NCI-H2227 treated with DMSO at 0.1 percent for 48 hours (cell line): ENCODE measurements around the gene ADORA2B.

Experiments
- DNase-seq: peaks from one replicate; lab custom pipeline; 2025; lab: John Stamatoyannopoulos, UW

The ADORA2B gene

DNA sequence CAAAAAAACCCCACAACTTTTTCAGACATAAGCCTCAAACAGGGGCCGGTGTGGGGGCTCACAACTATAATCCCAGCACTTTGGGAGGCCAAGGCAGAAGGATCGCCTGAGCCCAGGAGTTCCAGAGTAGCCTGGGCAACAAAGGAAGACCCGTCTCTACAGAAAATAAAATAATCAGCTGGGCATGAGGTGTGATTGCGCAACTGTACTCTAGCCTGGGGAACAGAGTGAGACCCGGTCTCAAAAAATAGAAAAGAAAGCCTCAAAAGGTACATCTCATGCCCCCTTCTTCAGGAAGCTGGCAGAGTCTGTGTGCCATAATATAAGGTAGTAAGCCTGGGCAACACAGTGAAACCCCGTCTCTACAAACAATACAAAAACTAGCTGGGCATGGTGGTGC, 51.4 kb downstream of the ADORA2B start:
- no peak for DNase-seq

DNA sequence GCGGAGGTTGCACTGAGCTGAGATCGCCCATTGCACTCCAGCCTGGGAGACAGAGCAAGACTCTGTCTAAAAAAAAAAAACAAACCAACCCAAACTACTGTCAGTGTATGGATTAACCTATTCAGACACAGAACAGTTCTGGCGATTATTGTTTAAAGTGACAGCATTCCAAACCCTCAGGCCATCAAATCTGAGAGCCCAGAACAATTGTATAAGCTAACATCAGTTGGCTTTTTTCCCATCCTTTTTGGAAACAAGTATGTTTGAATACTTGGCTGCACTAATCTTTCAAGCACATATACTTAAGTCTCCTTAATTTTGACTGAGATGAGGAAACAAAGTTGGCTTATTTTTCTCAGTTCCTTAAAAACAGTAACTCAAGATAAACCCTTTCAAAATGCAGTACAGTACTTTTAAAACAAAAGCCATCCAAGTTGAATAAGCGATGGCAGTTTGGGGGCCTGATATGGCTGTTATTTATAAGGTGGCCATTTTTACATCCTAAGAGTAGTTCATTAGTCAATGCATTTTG, 53.2 kb downstream of the ADORA2B start:
- DNase-seq, result no peak

DNA sequence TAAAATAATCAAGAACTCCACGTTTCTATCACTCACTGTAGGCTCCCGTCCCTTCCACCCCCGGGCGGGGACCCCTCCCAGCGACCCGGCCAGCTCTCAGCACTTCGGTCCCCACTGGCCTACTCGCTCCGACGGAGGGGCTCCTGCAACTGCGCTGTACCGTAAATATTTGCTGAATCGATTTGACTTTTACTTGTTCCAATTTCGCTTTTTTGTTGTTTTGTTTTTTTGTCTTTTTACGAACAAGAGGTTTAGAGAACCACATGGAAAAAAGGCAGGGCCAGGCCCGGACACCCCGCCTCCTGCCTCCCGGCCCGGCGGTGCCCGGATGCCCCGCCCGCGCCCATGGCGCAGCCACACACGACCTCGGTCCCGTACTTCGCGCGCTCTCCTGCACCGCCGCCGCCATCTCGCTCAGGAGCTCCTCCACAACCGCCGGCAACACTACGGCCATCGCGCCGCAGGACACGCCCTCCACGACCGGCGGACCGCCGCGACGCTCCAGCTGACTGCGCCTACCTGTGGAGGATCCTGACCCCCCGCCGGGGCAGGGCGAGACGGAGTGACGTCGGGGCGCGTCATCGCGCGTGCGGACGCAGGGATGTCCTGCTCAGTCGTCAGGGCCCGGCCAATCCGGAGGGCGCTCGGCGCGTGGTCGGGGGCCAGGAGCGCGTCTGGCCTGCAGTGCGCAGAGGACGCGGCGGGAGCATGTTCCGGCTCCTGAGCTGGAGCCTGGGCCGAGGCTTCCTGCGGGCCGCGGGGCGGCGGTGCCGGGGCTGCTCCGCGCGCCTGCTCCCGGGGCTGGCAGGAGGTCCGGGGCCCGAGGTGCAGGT, 54.4 kb downstream of the ADORA2B start, which contains the start of the genes TTC19 and ZSWIM7:
TSS of gene TTC19 (plus strand) at position 684 of the 833 bp plus-strand sequence. CDS start at position 709, 25 bp downstream.
TSS of gene ZSWIM7 (minus strand) at position 564 of the 833 bp plus-strand sequence. CDS start at position 454, 110 bp downstream.
- peak; percentile 78 for DNase-seq

DNA sequence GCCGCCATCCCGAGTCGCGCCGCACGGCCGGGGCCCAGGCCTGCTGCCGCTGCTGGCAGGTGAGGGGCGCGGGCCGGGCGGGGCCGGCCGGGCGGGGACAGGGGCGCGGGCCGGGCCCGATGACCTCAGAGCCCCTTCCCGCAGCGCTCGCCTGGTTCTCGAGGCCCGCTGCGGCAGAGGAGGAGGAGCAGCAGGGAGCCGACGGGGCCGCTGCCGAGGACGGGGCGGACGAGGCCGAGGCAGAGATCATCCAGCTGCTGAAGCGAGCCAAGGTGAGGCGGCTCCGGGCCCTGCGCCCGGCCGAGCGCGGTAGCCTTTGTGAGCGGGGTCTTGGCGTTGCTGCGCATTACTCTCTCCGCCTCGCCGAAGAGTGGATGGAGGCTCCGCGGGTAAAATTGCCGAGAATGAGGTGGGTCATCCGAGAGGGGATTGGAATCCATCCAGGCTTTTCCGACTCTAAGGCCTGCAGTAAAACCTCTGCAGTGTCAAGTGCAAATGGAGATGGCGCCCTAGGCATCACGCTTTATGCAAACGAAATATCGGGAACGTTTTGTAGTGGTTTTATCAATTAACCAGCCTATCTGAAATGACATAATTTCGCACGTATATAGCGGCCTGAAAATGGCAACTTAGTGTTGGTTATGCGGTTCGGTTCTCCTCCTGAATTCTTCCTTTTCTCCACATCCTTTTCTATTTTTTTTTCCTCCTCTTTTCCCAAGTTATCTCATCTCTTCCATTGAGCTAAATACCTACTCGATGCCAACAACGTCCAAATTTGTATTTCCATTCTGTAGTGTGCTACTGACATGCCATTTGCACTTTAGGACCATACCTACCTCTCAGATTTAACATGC, 55.3 kb downstream of the ADORA2B start:
- DNase-seq, result peak; percentile 2

DNA sequence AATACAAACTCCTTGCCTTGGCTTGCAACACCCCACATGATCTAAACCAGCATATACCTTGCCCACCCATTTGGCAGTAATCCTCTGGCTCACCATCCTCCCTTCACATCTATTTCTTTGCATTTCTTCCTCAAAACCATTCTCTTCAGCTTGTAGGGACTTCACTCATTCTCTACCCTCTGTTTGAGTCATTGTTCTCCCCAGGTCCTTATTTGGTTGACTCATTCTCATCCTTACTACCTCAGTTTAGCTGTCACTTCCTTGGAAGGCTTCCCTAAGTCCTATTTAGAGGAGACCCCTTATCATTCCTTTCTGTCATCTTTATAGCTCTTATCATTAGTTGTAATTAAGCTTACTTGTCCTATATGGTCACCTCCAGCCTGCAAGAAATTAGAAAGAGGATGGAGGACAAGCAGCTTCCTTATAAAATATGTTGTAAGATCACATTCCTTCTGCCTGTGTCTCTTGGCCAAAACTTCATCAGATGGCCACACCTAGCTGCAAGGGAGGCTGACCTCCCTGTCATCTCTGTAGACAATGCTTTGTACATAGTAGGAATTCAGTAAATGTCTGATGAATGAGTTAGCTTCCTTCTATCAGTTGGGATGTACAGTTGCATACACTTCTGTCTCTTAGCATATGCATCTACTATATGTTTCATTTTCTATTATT, 56.4 kb downstream of the ADORA2B start:
- no peak for DNase-seq

DNA sequence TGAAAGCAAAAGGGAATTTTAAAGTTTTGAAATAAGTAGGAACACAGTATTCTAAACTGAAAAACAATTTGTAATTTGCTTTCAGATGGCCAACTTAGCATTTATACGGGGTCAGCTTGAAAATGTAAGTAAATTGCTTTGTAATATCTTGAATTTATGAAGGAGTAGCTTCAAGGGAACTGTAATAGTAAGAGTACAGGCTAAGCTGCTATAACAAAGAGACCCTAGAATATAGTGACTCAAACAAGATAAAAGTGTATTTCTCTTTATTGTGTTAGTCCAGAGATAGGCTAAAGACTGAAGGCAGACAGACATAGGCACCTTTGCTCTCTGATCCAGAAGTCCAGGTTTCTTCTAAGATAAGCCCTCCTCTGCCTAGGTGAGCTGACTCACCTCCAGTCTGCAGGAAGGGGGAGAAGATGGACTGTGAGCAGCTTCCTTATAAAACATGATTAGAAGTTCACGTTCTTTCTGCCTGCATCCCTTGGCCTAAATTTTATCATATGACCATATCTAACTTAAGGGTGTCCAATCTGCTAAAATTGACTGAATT, 57.9 kb downstream of the ADORA2B start:
- DNase-seq, result no peak

DNA sequence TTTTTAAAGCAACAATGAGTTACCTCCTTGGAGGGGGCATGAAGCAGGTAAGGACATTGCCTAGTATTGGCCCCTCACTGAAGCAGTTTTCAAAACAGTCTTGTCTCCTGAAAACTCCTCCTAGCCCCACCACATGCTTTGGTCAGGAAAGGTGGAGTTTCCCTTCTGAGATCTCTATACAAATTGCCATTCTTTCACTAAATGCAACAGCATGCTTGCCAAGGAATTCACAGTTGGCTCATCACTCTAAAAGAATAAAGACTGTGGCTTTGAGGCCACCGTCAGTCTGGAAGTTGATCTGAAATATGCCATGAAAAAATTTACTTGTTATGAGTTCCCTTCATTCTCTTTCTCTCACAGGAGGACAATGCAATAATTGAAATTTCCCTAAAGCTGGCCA, 58.9 kb downstream of the ADORA2B start:
- DNase-seq, result no peak

DNA sequence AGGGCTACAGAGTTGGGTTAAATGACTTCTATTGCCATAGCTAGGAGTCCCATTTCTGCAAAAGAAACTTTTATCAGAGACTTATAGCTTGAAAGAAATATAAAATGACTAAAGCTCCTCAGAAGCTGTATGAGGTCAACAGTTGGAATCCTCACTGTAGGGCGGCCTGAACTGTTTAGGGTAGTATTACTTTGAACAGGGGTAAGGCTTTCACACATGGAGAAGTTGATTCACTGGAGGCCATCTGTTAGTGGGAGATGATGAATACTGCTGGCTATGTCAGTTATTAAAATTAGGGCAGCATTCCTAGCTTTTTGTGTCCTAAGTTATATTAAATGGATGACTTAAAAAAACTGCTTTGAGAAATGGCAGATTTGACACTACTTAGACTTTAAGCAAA, 60.7 kb downstream of the ADORA2B start:
- no peak for DNase-seq

DNA sequence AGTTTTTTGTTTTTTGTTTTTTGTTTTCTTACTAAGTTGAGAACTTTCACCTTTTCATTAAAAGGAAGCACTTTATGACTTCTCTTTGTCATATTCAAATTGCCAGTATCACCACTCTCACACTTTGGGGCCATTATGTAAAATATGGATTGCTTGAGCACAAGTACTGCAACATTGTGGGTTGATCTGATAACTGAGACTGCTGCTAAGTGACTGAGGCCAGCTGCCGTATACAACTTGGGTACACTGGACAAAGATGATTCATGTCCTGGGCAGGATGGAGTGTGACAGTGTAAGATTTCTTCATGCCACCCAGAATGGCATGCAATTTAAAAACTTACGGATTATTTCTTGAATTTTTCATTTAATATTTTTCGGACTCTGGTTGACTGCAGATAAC, 62.5 kb downstream of the ADORA2B start:
- no peak for DNase-seq

DNA sequence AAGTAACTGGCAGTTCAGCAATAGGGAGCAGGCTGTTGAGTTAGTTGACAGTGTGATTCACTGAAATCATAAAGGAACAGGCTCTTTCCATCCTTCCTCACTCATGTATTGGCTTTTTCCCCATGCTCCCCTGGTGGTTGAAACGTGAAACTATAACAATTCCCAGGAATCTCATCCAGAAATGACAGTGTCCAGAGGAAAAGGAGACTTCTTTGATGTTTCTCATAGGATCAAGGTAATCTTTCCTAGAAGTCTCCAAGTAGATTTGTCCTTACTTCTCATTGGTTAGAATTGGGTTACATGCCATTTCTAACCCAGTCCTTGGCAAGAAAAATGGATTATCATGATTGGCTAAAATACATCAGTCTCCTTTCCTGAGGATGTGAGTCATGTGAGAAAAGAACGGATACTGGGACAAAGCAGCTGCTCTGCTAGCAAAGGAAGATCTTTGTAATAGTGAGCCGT, 69.0 kb downstream of the ADORA2B start:
- peak; percentile 8 for DNase-seq

DNA sequence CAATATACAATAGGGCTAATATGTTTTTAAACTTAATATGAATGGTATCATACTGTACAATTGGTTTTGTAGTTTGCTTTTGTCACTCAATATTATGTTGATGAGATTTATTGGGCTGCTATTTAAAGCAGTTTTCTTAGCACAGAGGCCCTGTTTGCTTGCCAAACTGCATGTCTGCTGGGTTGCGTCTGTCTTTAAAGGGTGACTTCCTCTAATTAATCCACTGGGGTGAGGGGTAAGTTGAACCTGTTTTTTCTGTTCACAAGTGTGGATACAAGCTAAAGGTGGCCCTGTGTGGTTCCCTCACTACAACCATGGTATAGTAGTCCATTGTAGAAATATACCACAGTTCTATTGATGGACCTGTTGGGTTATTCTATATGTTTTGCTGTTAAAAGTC, 74.4 kb downstream of the ADORA2B start:
- DNase-seq, result no peak

DNA sequence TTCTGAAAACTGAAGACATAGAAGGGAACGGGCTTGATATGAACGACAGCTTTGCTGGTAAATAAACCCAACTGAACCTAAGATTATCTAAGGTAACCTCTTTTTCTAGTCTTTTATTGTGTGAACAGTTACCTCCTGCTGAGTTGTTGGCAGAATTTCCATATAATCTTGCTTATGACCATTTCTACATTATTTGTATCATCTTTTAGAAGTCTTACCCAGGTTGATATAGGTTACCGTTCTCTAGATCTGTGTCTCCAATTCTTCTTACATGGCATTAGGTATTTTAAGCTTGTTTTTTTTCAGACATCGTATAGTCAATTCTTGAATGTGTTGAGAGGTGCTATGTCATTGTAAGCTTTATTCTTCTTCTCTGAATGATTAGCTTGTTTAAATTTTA, 79.0 kb downstream of the ADORA2B start:
- DNase-seq, result no peak

DNA sequence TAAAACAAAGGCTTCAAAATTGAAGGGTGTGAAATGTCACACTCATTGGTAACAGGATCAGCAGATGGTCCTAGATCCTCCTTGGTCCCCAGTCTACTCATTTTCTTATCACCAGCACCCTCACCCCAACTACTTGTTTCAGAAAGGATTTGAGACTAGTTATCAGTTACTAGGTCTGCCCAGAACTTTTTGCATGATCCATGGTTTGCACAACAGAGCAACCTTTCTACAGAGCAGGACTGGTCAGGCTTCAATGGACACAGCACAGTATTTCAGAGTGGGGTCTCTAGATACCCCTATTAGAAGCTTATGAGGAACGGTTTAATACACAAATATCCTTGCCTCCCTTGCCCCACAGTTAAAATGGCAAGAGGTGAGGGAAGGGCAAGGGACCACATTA, 80.3 kb downstream of the ADORA2B start:
- DNase-seq, result no peak
